GM18951 (cell line): ENCODE results near the gene GADL1.

ENCODE experiments used
- POLR2A ChIP-seq: IDR thresholded peaks from 4 replicates; pipeline ENCODE4 v1.6.1; 2011; ENCODE audit warnings: mild to moderate bottlenecking; ENCODE audit not compliant: insufficient read length, insufficient read depth; ENCODE audit errors: extremely low read depth
- in situ Hi-C: fragments of 300-500 bp; cut with MboI; formaldehyde crosslinking; loops from one replicate; pipeline ENCODE4 v1.12.0; 2022; ENCODE audit warnings: low sequenced_read_pairs, mixed read lengths, inconsistent platforms; ENCODE audit not compliant: unreplicated experiment

The GADL1 gene

GRCh38 chr3:30693470-30694120, 200.9 kb downstream of the GADL1 start:
- TF ChIP-seq POLR2A, result no peak
- in situ Hi-C loops, result no loop called here

- TF ChIP-seq POLR2A, result no peak
- in situ Hi-C loops, result no loop called here
These were observed 201.8 kb downstream of the GADL1 start for GRCh38 chr3:30692498-30693130.

- in situ Hi-C loops, result no loop called here
- no peak for TF ChIP-seq POLR2A
These were observed 202.5 kb downstream of the GADL1 start for GRCh38 chr3:30691944-30692343.

GRCh38 chr3:30691249-30691880, 203.1 kb downstream of the GADL1 start:
- in situ Hi-C loops, result no loop called here

GRCh38 chr3:30690199-30690598, 204.3 kb downstream of the GADL1 start:
- in situ Hi-C loops, result no loop called here
- TF ChIP-seq POLR2A, result no peak

More at GRCh38 chr3:30691249-30691880, 203.1 kb downstream of the GADL1 start:
- no peak for TF ChIP-seq POLR2A

GRCh38 chr3:30688776-30689641, 205.5 kb downstream of the GADL1 start:
- no peak for TF ChIP-seq POLR2A
- in situ Hi-C loops, result no loop called here

- in situ Hi-C loops, result no loop called here
- no peak for TF ChIP-seq POLR2A
These were observed 206.4 kb downstream of the GADL1 start for GRCh38 chr3:30687930-30688570.

GRCh38 chr3:30686799-30687198, 207.7 kb downstream of the GADL1 start:
- in situ Hi-C loops, result no loop called here
- TF ChIP-seq POLR2A, result no peak

GRCh38 chr3:30686176-30686575, 208.3 kb downstream of the GADL1 start:
- in situ Hi-C loops, result no loop called here
- TF ChIP-seq POLR2A, result no peak

- in situ Hi-C loops, result no loop called here
- TF ChIP-seq POLR2A, result no peak
These were observed 209.2 kb downstream of the GADL1 start for GRCh38 chr3:30685267-30685667.

GRCh38 chr3:30684356-30684755, 210.1 kb downstream of the GADL1 start:
- in situ Hi-C loops, result no loop called here
- TF ChIP-seq POLR2A, result no peak

- in situ Hi-C loops, result no loop called here
- no peak for TF ChIP-seq POLR2A
These were observed 210.7 kb downstream of the GADL1 start for GRCh38 chr3:30683769-30684168.
